MV-4-11 (cell line): ENCODE data around the gene TMEM234.

Experiments used
- DNase-seq: peaks from one replicate; lab custom pipeline; 2025; lab: John Stamatoyannopoulos, UW

TMEM234 gene

DNA sequence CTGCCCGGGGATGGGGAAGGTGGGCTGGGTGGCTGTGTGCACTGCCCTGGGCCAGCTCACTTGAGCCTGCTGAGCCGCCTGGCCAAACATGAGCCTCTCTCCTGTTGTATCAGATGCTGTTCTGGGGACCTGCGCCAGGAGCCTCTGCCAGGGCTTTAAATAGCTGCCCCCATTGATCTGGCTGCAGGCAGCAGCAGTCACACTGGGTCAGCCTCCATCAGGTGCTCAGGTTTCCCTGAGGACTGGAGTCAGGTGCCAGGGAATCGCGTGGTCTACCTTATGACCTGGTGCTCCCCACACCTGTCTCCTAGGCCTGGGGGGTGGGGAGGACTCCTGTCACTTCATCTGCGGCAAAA, 22.5 kb downstream of the TMEM234 start:
- DNase-seq: no peak

DNA sequence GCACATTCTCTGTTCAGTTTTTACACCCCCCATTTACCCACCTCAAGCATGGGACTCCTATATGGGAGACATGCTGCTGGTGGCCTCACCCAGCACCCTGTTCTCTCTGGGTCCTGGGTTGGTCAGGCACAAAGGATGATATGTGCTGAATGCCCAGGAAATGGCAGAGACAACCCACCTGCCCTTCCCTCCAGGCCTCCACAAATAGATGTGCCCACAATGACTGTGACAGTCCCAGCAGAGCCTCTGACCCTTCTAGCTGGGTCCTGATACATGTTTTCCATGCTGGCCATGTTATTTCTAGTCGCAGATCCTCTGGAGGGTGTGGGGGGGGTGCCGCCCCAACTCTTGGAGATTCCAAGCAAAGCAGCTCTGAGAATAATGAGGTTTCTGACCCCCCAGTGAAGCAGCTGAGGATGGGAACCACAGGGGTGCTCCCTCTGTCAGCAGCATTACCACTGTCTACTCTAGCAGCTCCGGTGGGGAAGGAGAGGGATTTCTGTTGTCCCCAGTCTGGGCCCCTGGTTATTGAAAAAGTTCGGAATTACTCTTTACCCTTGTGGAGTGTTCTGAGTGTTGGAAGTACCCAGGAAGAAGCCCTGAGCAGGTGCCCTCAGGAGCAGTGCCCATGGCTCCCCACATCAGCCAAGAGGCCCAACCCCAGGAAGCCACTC, 23.0 kb downstream of the TMEM234 start:
- DNase-seq: no peak

DNA sequence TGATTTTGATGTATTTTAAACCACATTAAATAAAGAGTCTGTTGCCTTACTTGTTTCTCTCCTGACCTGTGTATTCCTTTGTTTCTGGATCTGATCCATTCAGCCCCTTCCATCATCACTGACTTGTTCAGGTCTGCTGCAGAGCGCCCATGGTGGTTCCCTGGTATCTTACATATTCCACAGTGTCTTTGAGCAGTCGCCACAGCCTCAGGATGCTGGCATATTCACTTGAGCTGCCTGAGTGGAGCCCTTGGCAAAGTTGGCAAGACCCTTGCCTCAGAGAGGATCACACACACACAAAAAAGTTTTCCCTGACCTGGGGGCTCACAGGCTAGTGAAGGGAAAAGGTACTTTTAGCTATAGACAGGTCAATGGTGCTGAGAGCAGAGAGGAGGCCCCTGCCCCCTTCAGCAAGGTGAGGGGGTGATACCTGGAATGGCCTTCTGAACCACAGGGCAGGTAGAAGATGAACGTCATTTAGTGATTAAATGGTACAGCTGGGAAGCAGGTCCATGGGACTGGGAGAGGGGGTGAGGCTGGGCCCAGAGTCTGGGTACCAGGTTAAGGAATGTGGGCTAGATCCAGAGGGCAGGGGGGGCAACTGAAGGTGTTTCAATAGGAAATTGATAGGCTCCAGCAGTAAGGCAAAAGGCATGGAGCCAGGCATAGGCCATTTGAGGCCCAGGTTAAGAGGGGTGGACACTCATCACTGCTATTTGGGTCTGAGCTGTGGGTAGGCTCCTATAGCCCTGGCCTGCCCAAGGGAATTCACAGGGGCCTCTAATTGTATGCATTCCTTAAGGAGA, 23.7 kb downstream of the TMEM234 start:
- DNase-seq: no peak

DNA sequence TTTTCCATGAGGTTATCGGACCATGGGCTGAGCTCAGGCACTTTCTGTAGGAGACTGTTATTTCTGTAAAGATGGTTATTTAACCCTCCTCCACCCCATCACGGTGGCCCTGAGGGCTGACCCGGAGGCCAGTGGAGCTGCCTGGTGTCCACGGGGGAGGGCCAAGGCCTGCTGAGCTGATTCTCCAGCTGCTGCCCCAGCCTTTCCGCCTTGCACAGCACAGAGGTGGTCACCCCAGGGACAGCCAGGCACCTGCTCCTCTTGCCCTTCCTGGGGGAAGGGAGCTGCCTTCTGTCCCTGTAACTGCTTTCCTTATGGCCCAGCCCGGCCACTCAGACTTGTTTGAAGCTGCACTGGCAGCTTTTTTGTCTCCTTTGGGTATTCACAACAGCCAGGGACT, 24.3 kb downstream of the TMEM234 start:
- no peak for DNase-seq

DNA sequence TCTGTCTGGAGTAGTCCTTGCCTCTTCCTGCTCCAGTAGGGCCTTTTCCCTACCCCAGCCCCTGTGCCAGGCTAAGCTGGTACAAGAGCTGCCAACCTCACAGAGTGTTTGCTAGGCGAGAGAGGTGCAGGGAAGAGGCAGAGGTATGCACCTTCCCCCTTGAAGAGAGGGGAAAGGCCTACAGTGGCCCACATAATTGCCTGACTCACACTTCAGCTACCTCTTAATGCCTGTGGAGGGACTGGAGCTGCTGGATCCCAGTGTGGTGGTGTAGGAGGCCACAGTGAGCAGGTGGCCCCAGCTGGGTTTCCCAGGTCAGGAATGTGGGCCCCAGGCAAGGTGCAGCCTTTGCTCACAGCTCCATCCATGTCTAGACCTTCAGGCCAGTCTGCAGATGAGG, 25.1 kb downstream of the TMEM234 start:
- DNase-seq: no peak

DNA sequence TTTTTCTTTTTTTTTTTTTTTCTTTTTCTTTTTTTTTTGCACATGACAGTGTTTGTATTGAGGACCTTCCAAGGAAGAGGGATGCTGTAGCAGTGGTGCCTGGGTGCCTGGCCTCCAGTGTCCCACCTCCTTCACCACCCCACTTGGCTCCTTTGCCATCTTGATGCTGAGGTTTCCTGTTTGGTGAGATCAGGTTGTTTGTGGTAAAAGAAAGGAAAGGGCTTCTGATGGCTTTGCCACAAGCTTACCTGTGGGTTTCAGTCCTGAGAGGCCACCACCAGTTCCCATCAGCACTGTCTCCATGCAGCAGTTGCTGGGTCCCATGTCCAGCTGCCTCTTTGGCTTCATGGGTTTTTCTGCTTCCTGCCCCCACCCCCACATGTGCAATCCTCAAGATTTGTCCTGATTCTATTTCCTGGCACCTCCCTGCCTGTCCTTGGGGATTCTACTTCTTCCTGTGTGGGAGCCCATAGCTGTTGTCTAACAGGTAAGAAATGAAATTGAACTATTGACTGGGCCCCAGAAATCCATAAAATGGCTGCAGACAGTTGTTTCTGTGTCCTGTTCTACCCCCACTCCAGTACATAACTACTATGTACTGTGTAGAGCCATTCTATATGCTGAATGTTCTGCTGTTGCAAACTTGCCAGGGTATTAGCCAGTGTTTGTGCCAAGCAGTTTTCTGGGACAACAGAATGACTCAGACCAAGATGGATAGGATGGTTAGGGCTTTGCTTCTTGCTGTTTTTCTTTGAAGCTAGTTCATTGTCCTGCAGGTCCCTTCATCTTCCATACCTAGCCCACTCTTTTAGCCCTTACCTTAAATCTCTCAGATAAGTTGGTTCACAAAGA, 26.0 kb downstream of the TMEM234 start:
- no peak for DNase-seq

DNA sequence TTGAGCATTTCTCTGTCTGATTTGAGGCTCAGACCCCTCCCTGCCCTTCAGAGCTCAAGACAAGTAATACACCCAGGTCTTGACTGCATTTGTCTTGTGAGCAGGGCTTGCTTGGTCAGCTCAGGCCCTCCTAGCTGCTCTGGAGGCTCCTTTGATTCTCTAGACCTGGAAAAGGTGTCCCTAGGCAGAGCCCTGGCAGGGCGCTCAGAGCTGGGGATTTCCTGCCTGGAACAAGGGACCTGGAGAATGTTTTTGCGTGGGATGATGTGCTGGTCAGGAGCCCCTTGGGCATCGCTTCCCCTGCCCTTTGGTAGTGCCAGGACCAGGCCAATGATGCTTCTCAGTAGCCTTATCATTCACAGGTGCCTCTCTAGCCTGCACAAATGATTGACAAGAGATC, 26.6 kb downstream of the TMEM234 start:
- no peak for DNase-seq

DNA sequence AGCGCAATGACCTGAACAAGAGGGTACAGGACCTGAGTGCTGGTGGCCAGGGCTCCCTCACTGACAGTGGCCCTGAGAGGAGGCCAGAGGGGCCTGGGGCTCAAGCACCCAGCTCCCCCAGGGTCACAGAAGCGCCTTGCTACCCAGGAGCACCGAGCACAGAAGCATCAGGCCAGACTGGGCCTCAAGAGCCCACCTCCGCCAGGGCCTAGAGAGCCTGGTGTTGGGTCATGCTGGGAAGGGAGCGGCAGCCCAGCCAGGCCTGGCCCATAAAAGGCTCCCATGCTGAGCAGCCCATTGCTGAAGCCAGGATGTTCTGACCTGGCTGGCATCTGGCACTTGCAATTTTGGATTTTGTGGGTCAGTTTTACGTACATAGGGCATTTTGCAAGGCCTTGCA, 27.2 kb downstream of the TMEM234 start:
- no peak for DNase-seq

DNA sequence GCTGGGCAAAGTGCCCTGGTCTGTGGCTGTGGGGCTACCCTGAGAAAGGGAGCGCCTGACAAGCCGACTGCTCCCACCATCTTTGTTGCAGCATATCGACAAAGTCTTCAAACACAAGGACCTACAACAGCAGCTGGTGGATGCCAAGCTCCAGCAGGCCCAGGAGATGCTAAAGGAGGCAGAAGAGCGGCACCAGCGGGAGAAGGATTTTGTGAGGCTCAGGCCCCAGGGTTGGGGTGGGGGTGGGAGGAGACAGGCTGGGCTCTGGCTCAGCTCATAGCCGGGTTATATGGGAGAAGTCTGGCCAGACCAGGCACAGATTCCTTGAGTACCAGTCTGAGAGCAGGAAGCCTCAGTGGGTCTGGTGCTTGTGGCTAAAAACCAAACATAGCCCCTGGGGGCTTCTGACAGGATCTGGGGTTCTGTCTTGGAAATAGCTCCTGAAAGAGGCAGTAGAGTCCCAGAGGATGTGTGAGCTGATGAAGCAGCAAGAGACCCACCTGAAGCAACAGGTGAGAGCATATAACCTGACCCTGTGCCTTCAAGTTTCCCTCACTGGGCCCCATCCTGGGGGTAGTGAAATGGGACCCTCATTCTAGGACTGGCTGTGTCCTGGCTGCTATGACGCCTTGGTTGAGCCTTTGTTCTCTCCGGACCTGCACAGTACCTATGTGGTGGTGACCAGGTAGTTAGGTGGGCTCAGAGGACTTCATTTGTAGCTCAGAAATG, 29.8 kb downstream of the TMEM234 start:
- no peak for DNase-seq

DNA sequence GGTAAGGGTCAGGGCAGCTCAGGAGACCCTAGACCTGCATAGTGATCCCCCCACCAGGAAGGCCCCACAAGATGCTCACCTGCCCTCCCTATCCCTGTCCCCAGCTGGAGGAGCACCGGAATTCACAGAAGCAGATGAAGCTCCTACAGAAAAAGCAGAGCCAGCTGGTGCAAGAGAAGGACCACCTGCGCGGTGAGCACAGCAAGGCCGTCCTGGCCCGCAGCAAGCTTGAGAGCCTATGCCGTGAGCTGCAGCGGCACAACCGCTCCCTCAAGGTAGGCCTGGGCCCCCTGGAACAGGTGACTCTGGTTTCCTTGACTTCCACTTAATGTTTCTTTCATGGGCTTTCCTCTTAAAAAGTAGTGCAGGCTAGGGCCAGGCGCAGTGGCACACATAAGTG, 34.3 kb downstream of the TMEM234 start:
- no peak for DNase-seq

DNA sequence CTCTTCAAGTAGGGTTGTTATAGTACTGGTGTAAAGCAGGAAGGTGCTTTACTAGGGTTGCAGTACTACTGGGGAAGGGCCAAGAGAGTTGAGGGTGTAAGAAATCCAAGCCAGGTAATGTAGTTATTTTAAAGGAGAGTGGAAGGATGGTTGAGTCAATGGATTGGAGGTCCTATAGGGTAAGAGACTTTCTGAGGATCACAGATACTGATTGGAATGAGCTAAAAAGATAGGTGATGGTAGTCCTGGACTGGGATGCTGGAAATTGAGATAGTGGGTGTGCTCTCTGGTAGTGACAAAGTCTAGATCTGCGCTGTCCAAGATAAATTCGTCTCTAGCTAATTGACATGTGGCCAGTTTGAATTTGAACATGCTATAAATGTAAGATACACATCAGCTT, 35.7 kb downstream of the TMEM234 start:
- no peak for DNase-seq

DNA sequence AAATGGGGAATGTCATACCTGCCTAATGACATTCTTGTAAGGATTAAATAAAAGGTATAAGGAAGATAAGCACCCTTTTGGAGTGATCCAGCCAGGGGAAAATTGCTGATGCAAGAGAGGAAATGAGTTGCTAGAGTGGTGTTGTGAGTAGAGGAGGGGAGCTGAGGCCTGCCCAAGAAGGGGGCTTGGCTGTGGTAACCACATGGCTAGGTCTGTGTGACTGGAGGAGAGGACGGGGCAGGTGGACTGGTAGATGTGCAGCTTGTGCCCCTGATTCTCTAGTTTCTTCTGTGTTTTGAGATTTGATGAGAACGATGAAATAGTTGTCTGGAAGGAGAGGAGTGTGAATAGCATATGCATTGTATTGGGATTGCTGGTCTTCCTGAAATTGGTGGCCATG, 36.1 kb downstream of the TMEM234 start:
- no peak for DNase-seq

DNA sequence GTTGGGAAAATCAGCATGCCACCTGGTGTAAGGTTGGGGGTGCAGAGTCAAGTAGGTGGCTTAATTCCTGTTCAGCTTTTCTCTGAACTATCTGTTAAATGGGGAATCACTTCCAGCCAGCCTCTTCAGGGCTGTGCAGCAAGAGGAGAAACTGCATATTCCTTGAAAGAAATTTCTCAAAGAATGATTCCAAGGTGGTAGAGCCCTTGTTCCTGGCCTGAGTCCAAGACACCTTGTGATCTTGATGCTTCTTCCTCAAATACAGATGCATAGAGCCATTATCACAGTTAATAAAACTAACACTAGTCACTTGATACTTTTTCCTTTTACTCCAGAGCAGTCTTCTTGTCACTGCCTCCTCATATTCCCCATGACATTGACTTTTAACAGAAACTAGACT, 37.5 kb downstream of the TMEM234 start:
- no peak for DNase-seq

DNA sequence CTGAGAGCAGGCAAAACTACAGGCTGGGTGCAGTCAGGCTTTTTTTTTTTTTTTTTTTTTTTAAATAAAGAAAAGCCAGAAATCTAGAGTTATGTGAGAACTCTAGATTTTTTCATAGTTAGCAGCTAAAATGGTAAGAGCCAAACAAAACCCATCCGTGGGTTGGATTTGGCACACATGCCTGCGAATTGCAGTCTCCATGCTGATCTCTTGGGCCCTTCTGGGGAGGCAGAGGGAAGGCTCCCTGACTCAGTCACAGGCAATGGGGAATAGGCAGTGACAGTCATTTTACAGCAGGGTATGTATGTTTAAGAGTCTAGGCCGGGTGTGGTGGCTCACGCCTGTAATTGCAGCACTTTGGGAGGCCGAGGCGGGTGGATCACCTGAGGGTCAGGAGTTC, 40.1 kb downstream of the TMEM234 start:
- no peak for DNase-seq

DNA sequence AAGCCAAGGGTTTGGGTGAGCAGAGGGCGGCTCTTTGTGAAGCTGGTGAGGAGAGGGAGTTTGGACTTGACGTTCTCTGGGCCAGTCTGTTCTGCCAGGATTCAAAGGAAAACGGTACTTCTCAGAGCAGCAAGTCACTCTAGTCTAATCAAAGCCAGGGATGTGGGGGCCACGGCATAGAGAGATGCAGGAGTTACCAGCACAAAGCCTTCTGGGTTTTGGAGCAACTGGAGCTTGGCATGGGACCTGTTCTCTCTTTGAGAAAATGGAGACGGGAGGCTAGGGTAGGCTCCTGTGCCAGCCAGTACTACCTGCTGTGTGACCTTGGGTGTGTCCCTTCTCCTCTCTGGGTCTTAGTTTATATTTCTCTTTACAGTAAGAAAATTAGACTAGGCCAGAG, 40.6 kb downstream of the TMEM234 start:
- no peak for DNase-seq

DNA sequence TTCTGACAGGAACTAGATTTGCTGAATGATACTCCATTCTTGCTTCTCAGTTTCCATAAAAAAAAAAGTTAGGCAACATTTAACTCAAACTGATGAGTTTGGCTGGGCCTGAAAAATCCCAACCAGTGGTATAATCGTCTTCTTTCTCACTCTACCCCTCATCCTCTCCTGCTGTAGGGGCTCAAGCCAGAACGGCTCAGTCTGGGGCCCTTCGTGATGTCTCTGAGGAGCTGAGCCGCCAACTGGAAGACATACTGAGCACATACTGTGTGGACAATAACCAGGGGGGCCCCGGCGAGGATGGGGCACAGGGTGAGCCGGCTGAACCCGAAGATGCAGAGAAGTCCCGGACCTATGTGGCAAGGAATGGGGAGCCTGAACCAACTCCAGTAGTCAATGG, 41.1 kb downstream of the TMEM234 start:
- no peak for DNase-seq

DNA sequence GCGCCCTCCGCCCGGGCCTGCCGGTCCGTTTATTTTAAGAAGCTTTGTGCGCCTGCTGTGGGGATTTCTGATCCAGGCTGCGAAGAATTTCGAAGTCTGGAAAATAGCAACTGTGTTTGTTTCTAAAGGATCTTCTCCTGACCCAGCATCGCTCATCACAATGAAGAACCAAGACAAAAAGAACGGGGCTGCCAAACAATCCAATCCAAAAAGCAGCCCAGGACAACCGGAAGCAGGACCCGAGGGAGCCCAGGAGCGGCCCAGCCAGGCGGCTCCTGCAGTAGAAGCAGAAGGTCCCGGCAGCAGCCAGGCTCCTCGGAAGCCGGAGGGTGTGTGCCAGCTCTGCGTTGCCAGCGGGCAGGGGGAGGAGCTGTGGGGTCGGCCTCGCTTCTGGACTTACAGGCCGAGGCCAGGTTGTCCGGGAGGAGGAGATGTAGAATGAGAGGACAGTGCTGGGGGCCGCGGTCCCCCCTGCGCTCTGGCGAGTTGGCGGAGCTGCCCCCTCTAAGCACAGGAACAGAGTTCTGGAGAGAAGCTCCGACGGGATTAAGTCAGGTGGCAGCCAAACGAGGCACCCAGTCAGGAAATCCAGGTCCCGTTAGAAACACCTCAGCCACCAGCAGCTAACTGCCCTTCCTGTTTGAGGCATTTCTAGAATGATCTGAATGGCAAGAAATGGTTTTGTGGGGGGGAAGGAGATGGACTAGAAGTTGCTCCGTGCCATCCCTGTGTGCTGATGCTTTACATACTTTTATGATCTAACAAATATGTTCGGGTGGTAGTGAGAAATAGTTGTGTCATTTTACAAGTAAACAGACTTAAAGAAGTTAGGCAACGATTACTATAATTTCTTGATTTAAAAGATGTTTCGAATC, 41.7 kb downstream of the TMEM234 start:
- peak; percentile 33 for DNase-seq

DNA sequence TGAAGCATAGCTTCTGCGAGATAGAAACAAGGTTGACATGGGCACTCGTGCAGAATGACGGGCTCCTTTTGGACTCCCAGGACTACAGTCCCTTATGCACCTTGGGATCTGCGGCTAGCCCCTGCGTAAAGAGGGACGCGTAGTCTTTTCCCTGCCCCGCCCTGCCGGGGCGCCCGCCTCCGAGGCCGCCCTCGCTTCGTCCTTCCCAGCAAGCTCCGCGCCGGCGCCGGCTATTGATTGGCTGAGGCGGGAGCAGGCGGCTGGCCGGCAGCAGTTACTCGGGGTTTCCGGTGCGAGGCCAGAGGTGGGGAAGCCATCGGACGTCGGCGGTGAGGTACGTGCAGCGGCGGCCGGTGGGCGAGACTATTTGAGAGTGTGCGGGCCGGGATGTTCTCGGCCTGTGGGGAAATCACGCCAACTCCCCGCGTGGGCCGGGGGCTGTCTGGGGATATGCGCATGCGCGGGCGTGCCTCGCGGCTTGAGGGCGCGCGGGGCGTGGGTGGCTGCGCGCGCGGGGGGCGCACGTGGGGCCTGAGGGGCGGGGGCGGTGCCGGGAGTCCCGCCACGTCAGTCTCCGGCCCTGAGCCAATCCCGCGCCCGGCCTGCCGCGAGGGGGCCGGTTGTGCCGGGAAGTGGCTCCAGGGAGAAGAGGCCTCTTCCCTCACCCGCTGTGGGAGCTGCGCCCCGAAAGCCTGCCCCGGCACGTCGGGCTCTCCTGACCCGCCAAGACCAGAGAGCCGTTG, 42.5 kb downstream of the TMEM234 start, which contains the start of gene TXLNA:
TSS of gene TXLNA (plus strand) at position 233 of the 743 bp plus-strand sequence. CDS start 671 bp downstream, outside the sequence.
- peak; percentile 83 for DNase-seq

DNA sequence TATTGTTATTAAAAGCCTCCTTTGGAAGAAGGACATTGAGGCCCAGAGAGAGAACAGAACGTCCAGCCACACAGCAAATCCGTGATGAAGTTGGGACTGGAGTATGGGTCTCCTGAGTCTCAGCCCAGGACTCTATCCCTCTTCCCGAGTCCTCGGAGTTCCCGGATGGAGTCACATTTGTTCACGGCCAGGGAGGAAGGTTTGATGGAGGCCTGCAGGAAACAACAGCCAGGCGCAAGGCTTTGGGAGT, 43.0 kb downstream of the TMEM234 start:
- no peak for DNase-seq

DNA sequence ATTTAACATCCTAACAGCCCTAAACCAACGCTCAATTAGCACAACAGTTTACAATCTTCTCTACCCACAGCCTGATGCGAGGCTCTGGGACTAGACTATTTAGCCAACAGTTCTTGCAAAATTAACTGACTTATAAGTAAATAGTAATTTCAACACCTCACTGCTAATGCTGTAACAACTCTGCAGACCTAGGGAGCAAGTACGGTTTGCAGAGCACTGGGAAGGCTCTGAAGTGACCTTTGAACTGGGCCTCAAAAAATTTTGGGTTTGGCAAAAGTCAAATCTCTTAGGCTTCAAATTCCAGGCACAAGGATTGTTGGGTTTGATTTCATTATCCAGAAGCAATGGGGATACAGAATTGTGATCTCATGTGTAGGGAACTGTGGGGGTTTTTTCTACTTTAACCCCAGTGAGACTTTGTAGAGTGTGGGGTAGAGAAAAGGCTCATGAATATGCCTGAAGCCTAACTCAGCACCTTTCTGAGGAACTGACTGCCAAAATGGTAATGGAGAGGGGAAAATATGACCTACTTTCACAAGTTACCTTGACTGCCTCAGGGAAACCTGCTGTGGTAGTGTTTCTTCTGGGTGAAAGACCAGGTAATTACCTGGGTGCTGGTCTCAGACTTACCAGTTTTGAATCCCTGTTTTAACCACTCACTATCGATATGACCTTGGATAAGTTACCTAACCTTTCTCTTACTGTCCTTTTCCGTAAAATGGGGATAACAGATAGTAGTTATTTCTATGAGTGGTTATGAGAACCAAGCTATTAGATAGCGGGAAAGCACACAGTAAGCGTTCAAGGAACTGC, 43.6 kb downstream of the TMEM234 start:
- peak; percentile 16 for DNase-seq
